K562 (cell line): ENCODE data around the gene HGS. TPM values are rescaled to one million over a fixed set of nuclear protein-coding genes. Genes with fewer than 3 reads are reported as not detected.

ENCODE experiments used
- ATAC-seq: fragments of 200-7000 bp; cut with Tn5 transposase; 3 replicates; pipeline ENCODE4 v1.9.1; 2020; ENCODE audit warnings: moderate library complexity
- BruUV-seq: library from RNA; stranded (reverse); fragments of 400-500 nt; replicated peaks from 2 replicates; lab custom pipeline; 2021; lab: Mats Ljungman, UMichigan
- CTCF ChIA-PET: fragments of 300-600 bp; formaldehyde crosslinking; extraction: SDS; loops from one replicate; lab custom pipeline; 2021; ENCODE audit warnings: low intra/inter-chr PET ratio; lab: Yijun Ruan, JAX
- POLR2A ChIA-PET: fragments of 300-600, 350-650 bp; sonication (Branson Sonifier 250); formaldehyde crosslinking; extraction: SDS; loops from one replicate; lab custom pipeline; 2021; ENCODE audit warnings: antibody characterized with exemption, inconsistent platforms; lab: Yijun Ruan, JAX
- DNase-seq, 4 experiments: peaks; one replicate each; pipeline versions ENCODE4 v3.0.0 to v3.0.0-alpha.2; 2011 to 2018; ENCODE audit warnings: low spot score in 3 of 4, mixed read lengths in 3 of 4; ENCODE audit errors: extremely low read depth in 1 of 4
- FAIRE-seq: peaks from 2 replicates; lab custom pipeline; 2011; peaks lifted over from hg19 to GRCh38; lab: Jason Lieb, UNC
- H2AFZ ChIP-seq: 2 replicates; pipeline ENCODE4 v1.6.0; 2011; ENCODE audit warnings: low read depth, low read length, control low read depth, inconsistent platforms
- H3K27ac ChIP-seq: fragments of 200-600 bp; 3 replicates; pipeline ENCODE4 v1.8.0; 2011; ENCODE audit warnings: low read depth, mild to moderate bottlenecking, control low read depth, inconsistent platforms, low read length, moderate library complexity, mixed read lengths; ENCODE audit errors: extremely low read depth
- H3K27me3 ChIP-seq, 2 experiments: fragments of 300-600 bp in 1 of 2; 2 replicates in 1 of 2; 3 replicates in 1 of 2; pipeline versions ENCODE4 v1.6.0 to v1.8.0; 2011; ENCODE audit warnings: inconsistent platforms in 2 of 2, low read length in 2 of 2, mild to moderate bottlenecking in 1 of 2, mixed read lengths in 1 of 2, moderate library complexity in 1 of 2; ENCODE audit not compliant: control insufficient read depth in 2 of 2, insufficient read depth in 2 of 2
- H3K36me3 ChIP-seq: fragments of 300-600 bp; 3 replicates; pipeline ENCODE4 v1.8.0; 2011; ENCODE audit warnings: mild to moderate bottlenecking, low read length, inconsistent platforms; ENCODE audit not compliant: control insufficient read depth, insufficient read depth
- H3K4me1 ChIP-seq, 2 experiments: fragments of 200-600 bp in 1 of 2; replicated peaks in 1 of 2; 2 replicates in 1 of 2; 3 replicates in 1 of 2; pipeline versions ENCODE4 v1.5.1 to v1.8.0; 2011; ENCODE audit warnings: inconsistent platforms in 2 of 2, low read length in 2 of 2, mild to moderate bottlenecking in 1 of 2, mixed read lengths in 1 of 2, moderate library complexity in 1 of 2; ENCODE audit not compliant: control insufficient read depth in 2 of 2, insufficient read depth in 2 of 2
- H3K4me2 ChIP-seq: 2 replicates; pipeline ENCODE4 v1.6.1; 2011; ENCODE audit warnings: low read length, control low read depth, inconsistent platforms, mixed read lengths; ENCODE audit not compliant: insufficient read depth
- H3K4me3 ChIP-seq: fragments of 200-600 bp; sonication (generic), shearing (Covaris generic); 2 replicates; pipeline ENCODE4 v1.5.1; 2016; ENCODE audit warnings: control low read depth, inconsistent platforms
- H3K79me2 ChIP-seq: fragments of 200-600 bp; 3 replicates; pipeline ENCODE4 v1.8.0; 2011; ENCODE audit warnings: low read length, inconsistent platforms; ENCODE audit not compliant: control insufficient read depth, insufficient read depth
- H3K9ac ChIP-seq, 2 experiments: 2 replicates each; pipeline versions ENCODE4 v1.6.0 to v1.6.1; 2011; ENCODE audit warnings: low read depth in 2 of 2, low read length in 2 of 2, control low read depth in 1 of 2, inconsistent platforms in 1 of 2, mild to moderate bottlenecking in 1 of 2, mixed read lengths in 1 of 2; ENCODE audit not compliant: insufficient read depth in 1 of 2
- H3K9me1 ChIP-seq: one replicate; pipeline ENCODE4 v1.6.0; 2011; ENCODE audit warnings: inconsistent platforms, mild to moderate bottlenecking, low read length, moderate library complexity; ENCODE audit not compliant: control insufficient read depth, insufficient read depth
- H3K9me3 ChIP-seq: replicated peaks from 2 replicates; pipeline ENCODE4 v1.5.1; 2011; ENCODE audit warnings: low read depth, low read length, inconsistent platforms; ENCODE audit not compliant: control insufficient read depth, insufficient read depth
- H4K20me1 ChIP-seq: replicated peaks from 2 replicates; pipeline ENCODE4 v1.6.1; 2011; ENCODE audit warnings: low read length, inconsistent platforms, mixed read lengths; ENCODE audit not compliant: control insufficient read depth, insufficient read depth
- BRCA1 ChIP-seq, 2 experiments: fragments of 450-650 bp in 1 of 2; sonication (generic) in 1 of 2; formaldehyde crosslinking in 1 of 2; IDR thresholded peaks; 2 replicates each; pipeline versions ENCODE4 v1.5.0 to v1.6.1; 2017 to 2020; ENCODE audit warnings: mild to moderate bottlenecking in 1 of 2, missing genetic modification reagents in 1 of 2
- CBX3 ChIP-seq, 2 experiments: IDR thresholded peaks; 1 replicate in 1 of 2; 2 replicates in 1 of 2; pipeline ENCODE4 v1.6.1; 2012; ENCODE audit warnings: inconsistent platforms in 2 of 2, low read length in 2 of 2, borderline replicate concordance in 1 of 2, control low read depth in 1 of 2
- MCM5 ChIP-seq: fragments of 450-650 bp; IDR thresholded peaks from 2 replicates; pipeline ENCODE4 v1.6.1; 2016; ENCODE audit warnings: low read depth
- ZKSCAN1 ChIP-seq: fragments of 150-350 bp; IDR thresholded peaks from 2 replicates; pipeline ENCODE4 v1.6.1; 2016; ENCODE audit warnings: low read depth, low read length
- WGBS: fragments of 100-300 bp; shearing (Covaris generic); methylation state at CpG from one replicate; pipeline ENCODE4 v1.1.6; 2016; ENCODE audit warnings: low coverage, mixed read lengths; ENCODE audit not compliant: insufficient coverage; ENCODE audit errors: missing lambda C conversion rate; 5-methylcytosine and 5-hydroxymethylcytosine counted together
- in situ Hi-C: fragments of 300-500 bp; cut with MboI; formaldehyde crosslinking; loops from 4 replicates; pipeline ENCODE4 v1.15.0; 2018; ENCODE audit warnings: inconsistent platforms, mixed read lengths
- intact Hi-C: fragments of 100-400 bp; cut with micrococcal nuclease; formaldehyde crosslinking; loops from 2 replicates; pipeline ENCODE4 v1.14.2; 2022
- polyA plus RNA-seq, 8 experiments: library from polyadenylated mRNA; depleted of rRNA in 4 of 8; stranded (reverse) in 5 of 8; unstranded in 3 of 8; fragments of >200 nt; fragmentation: Nextera tagmentation in 2 of 8; fragmentation: Illumina TruSeq in 1 of 8; extraction: Ambion mirVana in 2 of 8; extraction: Trizol in 1 of 8; gene quantifications; 2 replicates each; pipeline versions ENCODE4 v1.2.1 to v1.2.3, GENCODE V29; 2011 to 2014; ENCODE audit warnings: inconsistent platforms in 1 of 8, missing spikeins in 1 of 8
- total RNA-seq, 7 experiments: library from RNA; depleted of rRNA in 6 of 7; stranded (reverse); fragments of >200 nt in 6 of 7; fragmentation: Illumina TruSeq in 2 of 7; extraction: Trizol in 2 of 7; gene quantifications; 2 replicates each; pipeline versions ENCODE4 v1.2.1 to v1.2.3, GENCODE V29; 2011 to 2021; ENCODE audit warnings: low replicate concordance in 1 of 7
- TF ChIP-seq, protein P1 (sequence below): fragments of 450-650 bp; formaldehyde crosslinking; IDR thresholded peaks from 2 replicates; pipeline ENCODE4 v1.4.0; 2020; ENCODE audit warnings: mild to moderate bottlenecking, moderate library complexity

HGS gene
- total and polyA plus RNA-seq, 9 of the 15 experiments (the other 6 are each of a cell fraction or from before 2014, with no cell fraction given), result 3.9 to 176 (median 77.1) TPM

DNA sequence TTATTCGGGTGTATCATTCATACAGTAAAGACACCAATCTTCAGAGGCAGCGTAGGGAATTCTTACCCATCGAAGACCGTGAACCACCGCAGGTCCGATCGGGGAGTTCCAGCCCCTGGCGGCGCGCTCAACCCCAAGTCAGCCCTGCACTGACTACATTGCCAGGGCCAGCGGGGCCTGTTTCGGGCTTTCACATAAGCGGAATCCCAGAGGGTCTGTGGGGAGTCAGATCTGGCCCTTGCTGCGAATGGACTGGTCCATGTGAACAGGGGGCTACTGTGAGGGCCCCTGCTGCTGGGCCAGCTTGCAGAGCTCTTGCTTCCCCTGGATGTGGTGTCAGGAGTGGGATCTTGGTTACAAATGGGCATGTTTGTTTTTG, 35.1 kb upstream of the HGS start:
- POLR2A ChIA-PET, result no interaction called here

GRCh38 chr17:81650951-81651350, 32.9 kb upstream of the HGS start:
- intact Hi-C loops, result no loop called here
- CTCF ChIA-PET, result interaction anchor here (0.5 kb wide), 1 partner anchor 33 kb away, joined by 3 read pairs; the partner anchor contains the start of genes ARL16 and HGS
- no peak for FAIRE-seq

More for the DNA sequence above, 35.1 kb upstream of the HGS start:
- H2AFZ ChIP-seq, result no peak overlapping the region
- WGBS, result 94% methylated on average over 14 of the region's 14 CpGs
- no peak overlapping the region for H3K27ac ChIP-seq
- H3K4me1 ChIP-seq, result peaks cover 20 to 77% of the 10 kb centered on the region in 2 experiments; a peak in 4 of 5 replicates
- FAIRE-seq, result no peak
- BruUV-seq, result no TSS peak
- no peak for DNase-seq
- TF ChIP-seq CBX3 (IDR thresholded peaks at IDR 0.05; ENCODE audit: borderline replicate concordance in 1 of 2, low read length in 2 of 2), result peak in 1 of 2 experiments; percentile 39; a peak in 1 of 3 replicates
- TF ChIP-seq, protein P1, sequence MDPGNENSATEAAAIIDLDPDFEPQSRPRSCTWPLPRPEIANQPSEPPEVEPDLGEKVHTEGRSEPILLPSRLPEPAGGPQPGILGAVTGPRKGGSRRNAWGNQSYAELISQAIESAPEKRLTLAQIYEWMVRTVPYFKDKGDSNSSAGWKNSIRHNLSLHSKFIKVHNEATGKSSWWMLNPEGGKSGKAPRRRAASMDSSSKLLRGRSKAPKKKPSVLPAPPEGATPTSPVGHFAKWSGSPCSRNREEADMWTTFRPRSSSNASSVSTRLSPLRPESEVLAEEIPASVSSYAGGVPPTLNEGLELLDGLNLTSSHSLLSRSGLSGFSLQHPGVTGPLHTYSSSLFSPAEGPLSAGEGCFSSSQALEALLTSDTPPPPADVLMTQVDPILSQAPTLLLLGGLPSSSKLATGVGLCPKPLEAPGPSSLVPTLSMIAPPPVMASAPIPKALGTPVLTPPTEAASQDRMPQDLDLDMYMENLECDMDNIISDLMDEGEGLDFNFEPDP (CRISPR knock-in tag), result no peak
- TF ChIP-seq MCM5, result no peak
- no peak overlapping the region for H3K4me2 ChIP-seq
- CTCF ChIA-PET, result no interaction called here
- no peaks in the 10 kb centered on the region for H3K79me2 ChIP-seq
- H4K20me1 ChIP-seq, result no peaks in the 10 kb centered on the region
- intact Hi-C loops (no loop called here), in situ Hi-C loops (no loop called here)
- H3K4me3 ChIP-seq, result no peak overlapping the region
- no peak for ATAC-seq
- no peaks in the 10 kb centered on the region for H3K36me3 ChIP-seq
- H3K27me3 ChIP-seq, result no peaks in the 10 kb centered on the region
- H3K9me3 ChIP-seq, result peaks cover 6% of the 10 kb centered on the region
- H3K9me1 ChIP-seq, result no peaks in the 10 kb centered on the region
- no peak overlapping the region for H3K9ac ChIP-seq

More at GRCh38 chr17:81650951-81651350, 32.9 kb upstream of the HGS start:
- ATAC-seq (no peak), DNase-seq (no peak)
- BruUV-seq, result no TSS peak
- in situ Hi-C loops, result no loop called here
- Histone ChIP-seq H3K79me2 (no peaks in the 10 kb centered on the region), H3K9me3 (peaks cover 6% of the 10 kb centered on the region), H3K9me1 (no peaks in the 10 kb centered on the region), H3K27me3 (no peaks in the 10 kb centered on the region), H3K36me3 (no peaks in the 10 kb centered on the region), H3K4me2 (no peak overlapping the region), H3K4me3 (no peak overlapping the region), H4K20me1 (no peaks in the 10 kb centered on the region), H3K27ac (no peak overlapping the region), H3K9ac (no peak overlapping the region; a peak in 1 of 4 replicates), H2AFZ (no peak overlapping the region), H3K4me1 (peaks cover 12 to 66% of the 10 kb centered on the region in 2 experiments; a peak in 4 of 5 replicates)
- POLR2A ChIA-PET, result no interaction called here
- WGBS, result 64% methylated on average over 8 of the region's 9 CpGs
- TF ChIP-seq BRCA1 (IDR thresholded peaks at IDR 0.05), result no peak
- TF ChIP-seq BRCA1 (CRISPR knock-in tag; IDR thresholded peaks at IDR 0.05), result no peak
- 0 out of 2 replicates have a peak, but pooled peaks have one; percentile 15 for TF ChIP-seq ZKSCAN1
